Lower leg skin (tissue), 4 donors: ENCODE results near the gene CDK5. TPM values are rescaled to one million over a fixed set of nuclear protein-coding genes. Genes with fewer than 3 reads are reported as not detected.

Experiments
- DNase-seq, 2 donors: peaks; one replicate each; pipeline ENCODE4 v3.0.0-alpha.2; 2019; ENCODE audit warnings: low spot score in 2 of 2
- H3K4me3 ChIP-seq: fragments of 200-600 bp; sonication (generic); 2 replicates; pipeline ENCODE4 v1.5.1; 2017; ENCODE audit warnings: mild to moderate bottlenecking, low read depth; ENCODE audit not compliant: poor library complexity, severe bottlenecking
- POLR2A ChIP-seq, 2 donors: fragments of 450-650 bp; IDR thresholded peaks; one replicate each; pipeline ENCODE4 v1.6.1; 2016 to 2017; ENCODE audit warnings: antibody characterized with exemption in 2 of 2, mild to moderate bottlenecking in 1 of 2, moderate library complexity in 1 of 2
- WGBS, 2 donors: methylation state at CpG; one replicate each; pipeline ENCODE4 v1.1.5; 2018; 5-methylcytosine and 5-hydroxymethylcytosine counted together
- intact Hi-C: fragments of 100-400 bp; cut with DNase I; formaldehyde crosslinking; loops from one replicate; pipeline ENCODE4 v1.15.0; 2023; ENCODE audit warnings: low total_unique reads
- total RNA-seq, 4 donors: library from RNA; depleted of rRNA; stranded (reverse); fragments of >200 nt; gene quantifications; one replicate each; pipeline ENCODE4 v1.1.0, GENCODE V29; 2016
- TF ChIP-seq, protein P1 (sequence below), 3 donors: fragments of 450-650 bp; IDR thresholded peaks; one replicate each; pipeline ENCODE4 v1.5.1; 2016; ENCODE audit warnings: antibody characterized with exemption in 3 of 3, mild to moderate bottlenecking in 3 of 3, moderate library complexity in 2 of 3

CDK5 gene
- total RNA-seq, 4 donors from 2014 or later = 3.9 to 13.7 (median 7.2) TPM

DNA sequence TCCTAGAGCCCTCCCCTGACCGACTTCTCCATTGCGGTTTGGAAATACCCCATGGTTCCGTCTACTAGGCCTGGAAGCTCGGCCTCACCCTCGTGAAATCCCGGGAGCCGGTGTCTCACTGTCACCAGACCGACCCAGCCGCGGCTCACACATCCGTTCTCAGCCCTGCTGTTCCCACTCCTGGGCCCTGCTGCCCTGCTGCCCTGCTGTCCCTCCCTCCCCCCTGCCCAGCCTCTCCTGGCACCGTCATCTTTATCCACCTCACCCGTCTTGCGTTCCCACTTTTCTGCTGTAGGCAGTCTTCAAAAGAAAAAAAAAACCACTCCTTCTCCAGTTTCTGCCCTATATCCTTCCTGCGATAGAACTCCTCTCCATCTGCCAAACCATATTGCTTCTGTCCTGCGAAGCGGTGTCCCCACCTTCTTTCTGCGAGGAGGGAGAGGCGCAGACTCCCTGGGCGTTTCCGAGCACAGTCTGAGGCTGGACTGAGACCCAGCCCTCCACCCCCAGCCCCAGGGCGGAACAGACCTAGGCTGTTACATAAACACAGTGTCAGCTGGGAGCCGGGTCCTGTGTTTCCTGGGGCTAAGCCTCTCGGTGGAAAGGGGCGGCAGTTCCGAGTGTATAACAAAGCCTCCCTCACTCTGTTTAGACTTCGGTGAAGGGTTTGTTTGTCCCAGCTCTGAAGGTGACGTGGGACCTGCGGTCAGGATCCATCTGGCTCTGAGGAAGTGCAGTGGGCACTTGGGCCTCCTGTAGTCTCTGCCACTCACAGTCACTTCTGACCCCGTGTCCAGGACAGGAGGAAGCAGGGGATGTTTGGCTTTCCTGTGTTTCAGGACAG lies 31.4 kb upstream of the CDK5 start:
- TF ChIP-seq, protein P1, sequence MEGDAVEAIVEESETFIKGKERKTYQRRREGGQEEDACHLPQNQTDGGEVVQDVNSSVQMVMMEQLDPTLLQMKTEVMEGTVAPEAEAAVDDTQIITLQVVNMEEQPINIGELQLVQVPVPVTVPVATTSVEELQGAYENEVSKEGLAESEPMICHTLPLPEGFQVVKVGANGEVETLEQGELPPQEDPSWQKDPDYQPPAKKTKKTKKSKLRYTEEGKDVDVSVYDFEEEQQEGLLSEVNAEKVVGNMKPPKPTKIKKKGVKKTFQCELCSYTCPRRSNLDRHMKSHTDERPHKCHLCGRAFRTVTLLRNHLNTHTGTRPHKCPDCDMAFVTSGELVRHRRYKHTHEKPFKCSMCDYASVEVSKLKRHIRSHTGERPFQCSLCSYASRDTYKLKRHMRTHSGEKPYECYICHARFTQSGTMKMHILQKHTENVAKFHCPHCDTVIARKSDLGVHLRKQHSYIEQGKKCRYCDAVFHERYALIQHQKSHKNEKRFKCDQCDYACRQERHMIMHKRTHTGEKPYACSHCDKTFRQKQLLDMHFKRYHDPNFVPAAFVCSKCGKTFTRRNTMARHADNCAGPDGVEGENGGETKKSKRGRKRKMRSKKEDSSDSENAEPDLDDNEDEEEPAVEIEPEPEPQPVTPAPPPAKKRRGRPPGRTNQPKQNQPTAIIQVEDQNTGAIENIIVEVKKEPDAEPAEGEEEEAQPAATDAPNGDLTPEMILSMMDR (IDR thresholded peaks at IDR 0.05) = no peak
- no peak for TF ChIP-seq POLR2A (IDR thresholded peaks at IDR 0.05)
- peak; percentile 86 to 97 for DNase-seq
- no peak overlapping the region for H3K4me3 ChIP-seq
- intact Hi-C loops = no loop called here
- 10 to 12% methylated on average over 30 of the region's 30 CpGs for WGBS, 2 donors

DNA sequence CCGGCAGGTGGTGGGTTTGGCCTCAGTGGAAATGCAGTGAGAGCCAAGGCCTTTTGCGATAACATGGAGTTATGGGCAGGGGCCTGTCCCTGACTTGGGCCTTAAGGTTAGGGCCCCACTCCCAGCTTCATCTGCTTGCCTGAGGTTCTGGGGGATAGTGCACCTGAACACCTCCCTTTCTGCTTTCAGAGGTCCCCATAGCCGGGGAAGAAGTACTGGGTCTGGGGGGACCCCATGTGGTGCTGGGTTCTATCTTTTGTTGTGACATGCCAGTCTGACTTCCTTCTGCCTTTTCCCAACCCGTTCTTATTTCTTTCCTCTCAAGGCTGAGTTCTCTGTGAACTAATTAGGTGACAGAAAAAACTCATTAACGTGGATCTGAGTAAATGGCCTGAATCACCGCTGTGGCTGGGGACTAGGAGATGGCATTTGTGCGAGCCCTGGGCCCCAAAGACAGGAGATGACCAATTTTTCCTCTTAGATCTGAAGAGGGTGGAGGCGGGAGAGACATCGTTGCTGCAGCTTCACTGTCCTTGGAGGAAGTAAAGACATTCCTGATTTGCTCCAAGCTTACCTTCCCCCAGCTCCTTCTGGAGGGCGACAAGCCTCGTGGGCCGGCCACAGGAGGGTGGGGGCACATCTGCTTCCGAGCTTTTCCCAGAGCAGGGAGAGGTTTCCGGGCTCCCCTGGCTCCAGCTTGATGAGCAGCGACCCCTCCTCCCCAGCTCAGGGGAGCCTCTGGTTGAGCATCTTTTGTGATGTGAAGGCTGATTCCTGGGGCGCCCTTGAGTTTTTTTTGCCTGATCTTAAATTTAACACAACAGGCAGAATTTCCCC lies 30.5 kb upstream of the CDK5 start:
- 25% methylated on average over 16 of the region's 16 CpGs for WGBS, 2 donors
- peak overlapping the region; percentile 62 for H3K4me3 ChIP-seq
- intact Hi-C loops = no loop called here
- no peak for DNase-seq
- TF ChIP-seq, protein P1 (IDR thresholded peaks at IDR 0.05) = no peak
- no peak for TF ChIP-seq POLR2A (IDR thresholded peaks at IDR 0.05)

DNA sequence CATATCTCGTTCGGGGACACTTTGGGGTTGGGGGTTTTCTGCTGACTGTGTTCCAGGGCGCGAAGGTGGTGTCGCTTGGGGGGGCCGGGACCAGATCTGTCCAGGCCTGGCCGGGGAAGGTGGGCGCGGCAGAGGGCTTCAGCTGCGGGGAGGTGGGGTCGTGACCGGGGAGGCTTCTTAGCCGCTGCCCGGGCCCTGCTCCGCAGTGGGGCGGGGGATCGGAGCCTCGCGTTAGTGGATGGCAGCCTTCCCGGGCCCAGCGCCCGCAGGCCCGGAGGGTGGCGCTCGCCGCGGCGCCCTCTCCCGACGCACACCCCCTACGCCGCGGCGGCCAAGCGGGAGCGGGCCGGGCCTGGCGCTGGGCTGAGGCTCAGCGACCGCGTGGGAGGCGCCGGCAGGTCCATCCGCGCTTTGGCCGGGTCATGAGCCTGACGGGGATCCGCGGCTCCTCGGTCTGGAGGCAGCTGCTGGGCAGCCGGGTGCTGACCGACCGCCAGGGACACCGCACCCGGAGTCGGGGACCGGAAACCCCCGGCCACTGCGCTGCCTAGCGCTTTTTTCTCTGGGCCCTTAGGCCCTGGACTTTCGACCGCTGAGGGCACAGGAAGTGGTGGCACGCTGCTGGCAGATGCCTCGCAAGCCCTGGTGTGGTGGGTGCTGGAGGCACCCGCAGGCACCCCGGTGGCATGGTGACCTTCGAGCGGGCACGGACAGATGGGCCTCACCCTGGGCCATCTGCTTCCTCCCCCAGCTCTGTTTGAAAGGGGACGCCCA lies 29.7 kb upstream of the CDK5 start:
- peak in 1 of 2 donors; percentile 94 for DNase-seq
- WGBS, 2 donors = 1 to 2% methylated on average over 16 to 29 of the region's 70 CpGs
- intact Hi-C loops = no loop called here
- TF ChIP-seq, protein P1 (IDR thresholded peaks at IDR 0.05) = no peak
- TF ChIP-seq POLR2A (IDR thresholded peaks at IDR 0.05) = no peak
- H3K4me3 ChIP-seq = peak overlapping the region; percentile 62

DNA sequence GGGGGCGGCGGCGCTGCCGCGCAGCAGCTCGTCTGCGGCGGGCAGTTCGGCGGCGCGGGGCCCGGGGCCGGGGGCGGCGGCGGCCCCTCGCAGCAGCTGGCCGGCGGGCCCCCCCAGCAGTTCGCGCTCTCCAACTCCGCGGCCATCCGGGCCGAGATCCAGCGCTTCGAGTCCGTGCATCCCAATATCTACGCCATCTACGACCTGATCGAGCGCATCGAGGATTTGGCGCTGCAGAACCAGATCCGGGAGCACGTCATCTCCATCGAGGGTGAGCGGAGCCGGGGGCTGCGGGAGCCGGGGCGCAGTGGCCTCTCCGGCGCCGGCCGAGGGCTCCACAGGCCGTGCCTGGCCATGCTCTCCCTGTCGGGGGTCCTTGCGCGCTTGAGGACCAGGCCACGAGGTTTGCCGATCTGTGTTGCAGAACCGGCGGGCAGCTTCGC lies 29.1 kb upstream of the CDK5 start:
- H3K4me3 ChIP-seq = peak overlapping the region; percentile 62
- no peak for DNase-seq
- TF ChIP-seq POLR2A (IDR thresholded peaks at IDR 0.05) = no peak
- TF ChIP-seq, protein P1 (IDR thresholded peaks at IDR 0.05) = no peak
- WGBS, 2 donors = 1% methylated on average over 31 of the region's 56 CpGs; no CpG with 5 or more reads in 1 of the 2 donors
- intact Hi-C loops = no loop called here
